Bronchial epithelial cell (primary cell): ENCODE results near the gene C2orf49. TPM values are rescaled to one million over a fixed set of nuclear protein-coding genes. Genes with fewer than 3 reads are reported as not detected.
A peak's percentile ranks its signal among the peaks of the same experiment; 100 is the strongest.

ENCODE experiments used
- DNase-seq: peaks from one replicate; pipeline ENCODE4 v3.0.0-alpha.2; 2010; ENCODE audit warnings: low read depth
- FAIRE-seq: peaks from 2 replicates; lab custom pipeline; 2011; peaks lifted over from hg19 to GRCh38; lab: Jason Lieb, UNC
- H3K27me3 ChIP-seq: 2 replicates; pipeline ENCODE4 v1.5.1; 2011; ENCODE audit warnings: low read length; ENCODE audit not compliant: control insufficient read depth, insufficient read depth
- H3K36me3 ChIP-seq: 2 replicates; pipeline ENCODE4 v1.5.1; 2011; ENCODE audit warnings: low read length; ENCODE audit not compliant: control insufficient read depth, insufficient read depth
- H3K4me3 ChIP-seq: 2 replicates; pipeline ENCODE4 v1.5.1; 2011; ENCODE audit warnings: mild to moderate bottlenecking, low read depth, low read length, control low read depth
- total RNA-seq: library from RNA; depleted of rRNA; stranded (reverse); fragments of >200 nt; gene quantifications from 2 replicates; pipeline ENCODE4 v1.2.1, GENCODE V29; 2014
- TF ChIP-seq, protein P1 (sequence below): IDR thresholded peaks from 2 replicates; pipeline ENCODE4 v1.5.1; 2011; ENCODE audit warnings: mild to moderate bottlenecking, moderate library complexity, low read length, control low read depth, inconsistent platforms; ENCODE audit not compliant: insufficient read depth, severe bottlenecking

C2orf49 gene
- total RNA-seq, 1 donor from 2014 or later = 28.2 TPM

DNA sequence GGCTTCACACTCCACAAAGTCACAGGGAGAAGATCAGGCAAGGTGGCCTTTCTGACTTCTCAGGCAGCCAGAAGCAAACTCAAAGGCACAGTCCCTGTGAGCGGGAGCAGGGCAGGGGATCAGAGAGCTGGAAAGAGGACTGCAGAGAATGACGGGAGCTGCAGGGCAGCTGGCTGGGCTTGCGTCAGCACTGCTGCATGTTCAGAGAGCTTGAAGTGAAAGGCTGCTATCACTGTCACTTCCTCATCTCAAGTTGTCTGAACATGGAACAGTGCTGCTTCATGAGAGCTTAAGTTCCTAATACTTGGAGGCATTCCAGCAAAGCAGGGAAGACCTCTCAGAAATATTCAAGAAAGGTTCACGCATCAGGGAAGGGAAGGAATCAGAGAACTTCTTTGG, 28.2 kb upstream of the C2orf49 start:
- TF ChIP-seq, protein P1, sequence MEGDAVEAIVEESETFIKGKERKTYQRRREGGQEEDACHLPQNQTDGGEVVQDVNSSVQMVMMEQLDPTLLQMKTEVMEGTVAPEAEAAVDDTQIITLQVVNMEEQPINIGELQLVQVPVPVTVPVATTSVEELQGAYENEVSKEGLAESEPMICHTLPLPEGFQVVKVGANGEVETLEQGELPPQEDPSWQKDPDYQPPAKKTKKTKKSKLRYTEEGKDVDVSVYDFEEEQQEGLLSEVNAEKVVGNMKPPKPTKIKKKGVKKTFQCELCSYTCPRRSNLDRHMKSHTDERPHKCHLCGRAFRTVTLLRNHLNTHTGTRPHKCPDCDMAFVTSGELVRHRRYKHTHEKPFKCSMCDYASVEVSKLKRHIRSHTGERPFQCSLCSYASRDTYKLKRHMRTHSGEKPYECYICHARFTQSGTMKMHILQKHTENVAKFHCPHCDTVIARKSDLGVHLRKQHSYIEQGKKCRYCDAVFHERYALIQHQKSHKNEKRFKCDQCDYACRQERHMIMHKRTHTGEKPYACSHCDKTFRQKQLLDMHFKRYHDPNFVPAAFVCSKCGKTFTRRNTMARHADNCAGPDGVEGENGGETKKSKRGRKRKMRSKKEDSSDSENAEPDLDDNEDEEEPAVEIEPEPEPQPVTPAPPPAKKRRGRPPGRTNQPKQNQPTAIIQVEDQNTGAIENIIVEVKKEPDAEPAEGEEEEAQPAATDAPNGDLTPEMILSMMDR = no peak
- no peak for DNase-seq
- Histone ChIP-seq H3K4me3 (no peak overlapping the region), H3K36me3 (peaks cover 6% of the 10 kb centered on the region), H3K27me3 (no peaks in the 10 kb centered on the region)
- FAIRE-seq = no peak

DNA sequence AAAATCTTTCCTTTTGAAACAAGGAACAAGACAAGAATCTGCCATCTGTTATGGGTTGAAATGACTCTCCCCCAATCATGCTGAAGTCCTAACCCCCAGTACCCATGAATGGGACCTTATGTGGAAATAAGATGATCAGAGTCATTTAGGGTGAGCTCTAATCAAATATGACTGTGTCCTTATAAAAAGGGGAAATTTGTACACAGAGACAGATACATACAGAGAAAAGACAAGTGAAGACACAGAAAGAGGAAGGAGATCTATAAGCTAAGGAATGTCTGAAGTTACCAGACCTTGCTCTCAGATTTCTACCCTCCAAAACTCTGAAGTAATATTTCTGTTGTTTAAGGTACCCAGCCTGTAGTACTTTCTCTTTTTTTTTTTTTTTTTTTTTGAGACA, 23.5 kb upstream of the C2orf49 start:
- DNase-seq (no peak), FAIRE-seq (no peak)
- peaks cover 1% of the 10 kb centered on the region for H3K36me3 ChIP-seq
- no peaks in the 10 kb centered on the region for H3K27me3 ChIP-seq
- H3K4me3 ChIP-seq = no peak overlapping the region
- TF ChIP-seq, protein P1 = no peak

DNA sequence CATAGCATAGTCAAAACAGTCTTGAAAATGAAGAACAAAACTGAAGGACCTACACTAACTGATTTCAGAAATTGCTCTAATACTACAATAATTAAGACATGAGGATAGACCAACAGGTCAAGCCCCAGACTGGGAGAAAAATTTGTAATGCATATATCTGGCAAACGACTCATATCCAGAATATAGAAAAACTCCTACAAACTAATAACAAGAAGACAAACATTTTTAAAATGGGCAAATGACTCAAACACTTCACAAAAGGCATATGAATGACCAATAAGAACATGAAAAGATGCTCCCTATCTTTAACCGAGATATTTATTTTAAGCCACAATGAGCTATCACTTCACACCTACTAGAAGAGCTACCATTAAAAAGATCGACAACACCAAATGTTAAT, 22.0 kb upstream of the C2orf49 start:
- H3K36me3 ChIP-seq = no peaks in the 10 kb centered on the region
- H3K27me3 ChIP-seq = no peaks in the 10 kb centered on the region
- no peak overlapping the region for H3K4me3 ChIP-seq
- TF ChIP-seq, protein P1 = no peak
- DNase-seq = no peak
- no peak for FAIRE-seq

DNA sequence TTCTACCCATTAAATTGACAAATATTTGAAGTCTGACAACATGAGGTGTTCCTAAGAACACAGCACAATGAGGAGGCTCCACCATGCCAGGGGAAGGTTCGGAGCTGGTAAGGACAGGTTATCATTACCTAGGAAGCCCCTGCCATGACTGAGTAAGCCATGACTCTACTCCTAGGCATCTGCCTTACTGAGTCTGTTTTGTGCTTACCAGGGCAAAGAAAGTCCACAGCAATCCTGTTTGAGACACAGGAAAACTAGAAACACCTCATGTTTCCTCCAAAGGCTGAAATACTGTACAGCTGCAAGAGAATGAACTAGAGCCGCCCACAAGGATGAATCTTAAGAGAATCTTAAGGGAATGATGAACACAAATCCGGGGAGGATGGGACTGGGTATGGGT, 19.4 kb upstream of the C2orf49 start:
- Histone ChIP-seq H3K36me3 (no peaks in the 10 kb centered on the region), H3K4me3 (no peak overlapping the region), H3K27me3 (no peaks in the 10 kb centered on the region)
- DNase-seq = peak; percentile 80
- FAIRE-seq = no peak
- TF ChIP-seq, protein P1 = no peak

DNA sequence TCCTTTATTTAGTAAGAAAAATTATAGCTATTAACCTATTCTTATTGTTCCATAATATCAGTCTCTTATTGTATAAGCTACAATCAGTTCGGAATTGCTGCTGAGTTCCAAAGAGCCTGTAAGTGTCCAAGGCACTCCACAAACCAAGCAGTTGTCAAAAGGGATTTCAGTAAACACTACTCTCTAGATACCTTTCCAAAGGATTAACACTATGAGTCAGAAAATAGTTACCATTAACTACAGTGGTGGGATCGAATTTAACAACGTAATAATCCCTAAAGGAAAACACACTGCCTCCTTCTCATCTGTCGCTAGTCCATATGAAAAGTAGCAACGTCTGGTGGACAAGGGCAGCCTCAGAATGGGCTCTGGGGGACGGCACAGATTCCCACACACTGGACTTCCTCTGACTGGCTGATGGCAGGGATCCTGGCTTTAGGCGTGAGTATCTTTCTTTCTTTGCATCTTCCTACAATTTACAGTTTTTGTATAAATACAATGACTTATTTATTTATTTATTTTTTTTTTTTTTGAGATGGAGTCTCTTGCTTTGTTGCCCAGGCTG, 16.6 kb upstream of the C2orf49 start:
- TF ChIP-seq, protein P1 = no peak
- Histone ChIP-seq H3K36me3 (no peaks in the 10 kb centered on the region), H3K4me3 (no peak overlapping the region), H3K27me3 (no peaks in the 10 kb centered on the region)
- peak; percentile 34 for DNase-seq
- FAIRE-seq = no peak
